Stimulated activated CD4-positive, alpha-beta T cell treated with anti-CD3 and anti-CD28 coated beads, Interleukin-4, amount 100 ng/mL, for 24 hours (primary cell): ENCODE data around the gene C3orf85.

Experiments
- DNase-seq: peaks from one replicate; pipeline ENCODE4 v3.0.0-alpha.2; 2020

C3orf85 gene

GRCh38 chr3:109154979-109155378, 18.5 kb downstream of the C3orf85 start:
- no peak for DNase-seq

- no peak for DNase-seq
These were observed 19.3 kb downstream of the C3orf85 start for GRCh38 chr3:109155828-109156227.

- no peak for DNase-seq
These were observed 25.1 kb downstream of the C3orf85 start for GRCh38 chr3:109161487-109162123.

GRCh38 chr3:109165905-109166304, 29.4 kb downstream of the C3orf85 start:
- DNase-seq: no peak

GRCh38 chr3:109171479-109171878, 35.0 kb downstream of the C3orf85 start:
- DNase-seq: no peak

GRCh38 chr3:109175411-109175810, 38.9 kb downstream of the C3orf85 start:
- DNase-seq: no peak

GRCh38 chr3:109176726-109177125, 40.2 kb downstream of the C3orf85 start:
- no peak for DNase-seq

- no peak for DNase-seq
These were observed 41.4 kb downstream of the C3orf85 start for GRCh38 chr3:109177908-109178307.

GRCh38 chr3:109178708-109179107, 42.2 kb downstream of the C3orf85 start:
- DNase-seq: no peak

GRCh38 chr3:109184726-109185125, 48.2 kb downstream of the C3orf85 start:
- DNase-seq: no peak

- no peak for DNase-seq
These were observed 50.9 kb downstream of the C3orf85 start for GRCh38 chr3:109187390-109187789.

GRCh38 chr3:109188741-109189140, 52.2 kb downstream of the C3orf85 start:
- no peak for DNase-seq

GRCh38 chr3:109191421-109191820, 54.9 kb downstream of the C3orf85 start:
- DNase-seq: no peak

- DNase-seq: no peak
These were observed 59.3 kb downstream of the C3orf85 start for GRCh38 chr3:109195815-109196214.
